RWPE2 (cell line): ENCODE data around the gene EIF4G1.
A peak's percentile ranks its signal among the peaks of the same experiment; 100 is the strongest.

Source experiments
- ATAC-seq: fragments of 200-7000 bp; cut with Tn5 transposase; 3 replicates; pipeline ENCODE4 v1.9.1; 2021; ENCODE audit warnings: low read depth
- DNase-seq: peaks from one replicate; pipeline ENCODE4 v3.0.0-alpha.2; 2020; ENCODE audit warnings: low spot score
- H3K27ac ChIP-seq: fragments of 450-650 bp; 2 replicates; pipeline ENCODE4 v1.5.1; 2017; ENCODE audit warnings: mild to moderate bottlenecking; ENCODE audit not compliant: poor library complexity, severe bottlenecking
- H3K27me3 ChIP-seq: fragments of 250-450 bp; sonication (Bioruptor Pico); 2 replicates; pipeline ENCODE4 v1.5.1; 2021; ENCODE audit warnings: mild to moderate bottlenecking, moderate library complexity; ENCODE audit not compliant: insufficient read depth, poor library complexity, severe bottlenecking
- H3K36me3 ChIP-seq: fragments of 250-450 bp; sonication (Bioruptor Pico); 2 replicates; pipeline ENCODE4 v1.5.1; 2020; ENCODE audit warnings: low read depth, mild to moderate bottlenecking, moderate library complexity
- H3K4me1 ChIP-seq: fragments of 250-450 bp; sonication (Bioruptor Pico); 2 replicates; pipeline ENCODE4 v1.5.1; 2021; ENCODE audit warnings: mild to moderate bottlenecking, moderate library complexity; ENCODE audit not compliant: insufficient read depth, poor library complexity, severe bottlenecking
- H3K4me3 ChIP-seq: fragments of 250-450 bp; sonication (Bioruptor Pico); 2 replicates; pipeline ENCODE4 v1.5.1; 2021; ENCODE audit warnings: mild to moderate bottlenecking, moderate library complexity; ENCODE audit not compliant: severe bottlenecking
- H3K9me3 ChIP-seq: fragments of 250-450 bp; sonication (Bioruptor Pico); 2 replicates; pipeline ENCODE4 v1.5.1; 2021; ENCODE audit warnings: mild to moderate bottlenecking, moderate library complexity; ENCODE audit not compliant: severe bottlenecking
- CTCF ChIP-seq: fragments of 450-650 bp; IDR thresholded peaks from one replicate; pipeline ENCODE4 v1.5.1; 2017; ENCODE audit warnings: mild to moderate bottlenecking, moderate library complexity; ENCODE audit not compliant: poor library complexity, severe bottlenecking

Gene EIF4G1

DNA sequence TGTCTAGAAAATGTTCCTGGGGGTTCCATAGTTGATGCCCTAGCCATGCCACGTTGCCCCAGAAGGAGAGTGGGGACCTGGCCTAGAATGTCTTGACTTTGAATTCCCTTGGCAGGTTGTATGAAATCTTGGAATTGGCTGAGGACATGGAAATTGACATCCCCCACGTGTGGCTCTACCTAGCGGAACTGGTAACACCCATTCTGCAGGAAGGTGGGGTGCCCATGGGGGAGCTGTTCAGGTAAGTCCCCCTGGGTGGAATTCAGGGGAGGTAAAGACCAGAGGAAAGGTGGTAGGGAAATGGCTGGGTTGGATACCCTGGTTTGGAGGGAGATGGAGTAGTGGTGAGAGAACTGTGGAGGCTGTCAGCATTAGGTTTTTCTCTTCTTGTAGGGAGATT lies 14.1 kb downstream of the EIF4G1 start:
- Histone ChIP-seq H3K27ac (no peak overlapping the region), H3K27me3 (no peaks in the 10 kb centered on the region), H3K4me3 (no peak overlapping the region), H3K9me3 (no peaks in the 10 kb centered on the region), H3K36me3 (peaks cover 100% of the 10 kb centered on the region), H3K4me1 (peaks cover 18% of the 10 kb centered on the region)
- ATAC-seq, result no peak
- TF ChIP-seq CTCF, result no peak
- DNase-seq, result no peak

DNA sequence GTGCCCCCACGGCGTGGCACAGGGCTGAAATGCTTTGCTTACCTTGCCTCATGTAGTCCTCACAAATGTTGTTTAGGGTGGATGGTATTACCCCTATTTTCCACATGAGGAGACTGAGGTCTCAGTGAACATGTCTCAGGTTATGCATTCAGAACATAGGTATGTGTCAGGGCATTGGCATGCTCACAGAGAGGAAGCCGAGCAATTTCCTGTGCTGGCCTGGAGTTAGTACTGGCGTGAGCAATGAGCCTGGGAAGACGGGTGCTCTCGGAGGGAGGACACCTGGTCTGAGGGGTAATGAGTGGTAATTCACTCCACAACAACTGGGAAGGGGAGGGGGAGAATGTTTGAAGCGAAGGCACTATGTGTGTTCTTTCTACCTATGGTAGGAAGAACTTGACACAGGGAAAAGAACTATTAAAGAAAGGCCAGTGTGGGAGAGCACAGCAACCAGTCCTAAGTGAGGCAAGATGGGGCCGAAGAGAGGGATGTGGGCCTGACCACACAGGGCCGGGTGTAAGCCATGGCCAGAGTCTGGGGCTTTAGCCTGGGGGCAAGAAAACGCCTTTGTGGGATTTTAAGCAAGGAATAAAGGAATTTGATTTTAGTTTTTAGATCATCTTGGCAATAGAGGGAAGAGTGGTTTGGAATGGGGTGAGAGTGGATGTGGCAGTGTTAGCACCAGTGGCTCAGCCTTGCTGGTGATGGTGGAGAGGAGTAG lies 18.1 kb downstream of the EIF4G1 start:
- peaks cover 86% of the 10 kb centered on the region for H3K36me3 ChIP-seq
- H3K9me3 ChIP-seq, result no peaks in the 10 kb centered on the region
- no peaks in the 10 kb centered on the region for H3K27me3 ChIP-seq
- H3K4me1 ChIP-seq, result peaks cover 36% of the 10 kb centered on the region
- peak overlapping the region; percentile 98 for H3K27ac ChIP-seq
- TF ChIP-seq CTCF, result peak; percentile 11
- DNase-seq, result peak; percentile 86
- ATAC-seq, result peak; percentile 81
- H3K4me3 ChIP-seq, result no peak overlapping the region

DNA sequence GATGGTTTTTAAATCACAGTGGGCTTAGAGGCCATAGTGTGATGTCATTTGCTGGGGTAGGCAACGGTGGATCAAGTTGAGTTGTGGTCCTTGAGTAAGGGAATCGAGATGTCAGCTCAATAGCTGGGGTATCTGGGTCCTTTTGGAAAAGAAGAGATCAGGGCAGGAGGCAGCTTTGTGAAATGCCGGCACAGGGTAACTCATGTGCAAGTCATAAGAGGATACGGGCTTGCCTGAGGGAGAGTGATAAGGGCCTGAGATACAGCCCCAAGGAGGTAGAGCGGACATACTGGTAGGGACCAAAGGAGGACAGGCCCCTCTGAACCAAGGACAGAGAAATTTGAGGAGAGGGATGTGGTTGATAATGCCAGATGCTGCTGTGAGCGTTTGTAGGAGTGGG lies 18.8 kb downstream of the EIF4G1 start:
- Histone ChIP-seq H3K4me3 (no peak overlapping the region), H3K9me3 (no peaks in the 10 kb centered on the region), H3K27ac (peak overlapping the region; percentile 98), H3K27me3 (no peaks in the 10 kb centered on the region), H3K4me1 (peaks cover 38% of the 10 kb centered on the region), H3K36me3 (peaks cover 80% of the 10 kb centered on the region)
- no peak for ATAC-seq
- no peak for DNase-seq
- no peak for TF ChIP-seq CTCF

GRCh38 chr3:184333700-184334099 lies 19.3 kb downstream of the EIF4G1 start:
- Histone ChIP-seq H3K4me1 (peaks cover 39% of the 10 kb centered on the region), H3K36me3 (peaks cover 75% of the 10 kb centered on the region), H3K9me3 (no peaks in the 10 kb centered on the region), H3K27ac (peak overlapping the region; percentile 98), H3K4me3 (no peak overlapping the region), H3K27me3 (no peaks in the 10 kb centered on the region)
- no peak for ATAC-seq
- no peak for TF ChIP-seq CTCF
- DNase-seq, result no peak

GRCh38 chr3:184334470-184335158 lies 20.2 kb downstream of the EIF4G1 start:
- ATAC-seq, result peak; percentile 15
- Histone ChIP-seq H3K4me3 (no peak overlapping the region), H3K27ac (peak overlapping the region; percentile 98), H3K36me3 (peaks cover 65% of the 10 kb centered on the region), H3K4me1 (peaks cover 43% of the 10 kb centered on the region), H3K9me3 (no peaks in the 10 kb centered on the region), H3K27me3 (no peaks in the 10 kb centered on the region)
- DNase-seq, result no peak
- no peak for TF ChIP-seq CTCF
